ENCODE measurements around the gene MGST2.

MGST2 gene

DNA sequence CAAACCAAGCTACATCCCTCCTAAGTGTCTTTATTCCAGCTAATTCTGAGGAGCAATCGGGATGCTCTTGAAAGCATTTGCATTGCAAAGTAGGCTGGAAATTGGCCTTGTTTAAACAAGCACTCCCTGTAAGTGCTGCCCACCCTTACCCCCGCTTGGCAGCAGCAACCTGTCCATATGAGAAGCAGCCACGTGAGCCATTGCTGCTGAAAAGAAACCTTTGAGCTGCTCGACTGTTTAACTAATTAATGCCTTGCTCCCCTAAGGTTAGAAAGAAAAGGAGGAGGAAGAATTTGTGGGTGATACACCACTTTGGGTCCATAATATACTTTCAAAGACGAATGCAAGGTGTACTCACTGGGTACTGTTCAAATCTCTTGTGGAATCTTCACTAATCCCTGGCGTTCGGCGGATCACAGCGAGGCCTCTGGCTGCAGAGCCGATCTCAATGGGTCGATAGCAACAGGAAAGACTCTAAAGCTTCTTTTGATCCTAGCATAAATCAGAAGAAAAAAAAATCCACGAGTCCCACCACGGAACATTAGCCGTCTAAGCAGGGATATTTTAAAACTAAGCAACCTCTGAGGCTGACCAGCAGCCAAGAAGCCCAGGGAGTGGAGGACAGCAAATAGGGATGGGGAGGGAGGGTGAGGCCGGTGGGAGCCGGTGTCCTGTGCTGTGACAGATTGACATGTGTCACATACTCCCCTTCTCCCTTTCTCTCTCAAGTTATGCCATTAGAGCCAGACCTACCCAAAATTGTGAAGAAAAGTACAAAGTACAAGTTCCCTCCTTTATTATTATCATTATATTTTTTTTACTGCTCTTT, 37.2 kb upstream of the MGST2 start:
- Histone ChIP-seq H2AFZ (ENCODE audit: low read depth, low read length, severe bottlenecking) (no peak overlapping the region), H4K20me1 (ENCODE audit: low read depth, low read length) (no peaks in the 10 kb centered on the region), H3K9me2 (replicated peaks; ENCODE audit: insufficient read depth, low read length) (no peaks in the 10 kb centered on the region), H3F3A (ENCODE audit: insufficient read depth) (no peaks in the 10 kb centered on the region), H3K4me2 (ENCODE audit: low read depth, low read length, poor library complexity, severe bottlenecking) (no peak overlapping the region), H3K36me3 (ENCODE audit: low read length) (no peaks in the 10 kb centered on the region), H3K9ac (ENCODE audit: low read length) (no peak overlapping the region), H3K27ac (ENCODE audit: low read depth, low read length) (no peak overlapping the region), H3K4me3 (ENCODE audit: insufficient read depth, low read length, poor library complexity, severe bottlenecking) (no peak overlapping the region), H3K9me3 (ENCODE audit: insufficient read depth, low read length) (no peaks in the 10 kb centered on the region), H3K79me2 (ENCODE audit: insufficient read depth, low read length) (no peaks in the 10 kb centered on the region), H3K27me3 (ENCODE audit: low read length) (no peaks in the 10 kb centered on the region)
- TF ChIP-seq, protein P1, sequence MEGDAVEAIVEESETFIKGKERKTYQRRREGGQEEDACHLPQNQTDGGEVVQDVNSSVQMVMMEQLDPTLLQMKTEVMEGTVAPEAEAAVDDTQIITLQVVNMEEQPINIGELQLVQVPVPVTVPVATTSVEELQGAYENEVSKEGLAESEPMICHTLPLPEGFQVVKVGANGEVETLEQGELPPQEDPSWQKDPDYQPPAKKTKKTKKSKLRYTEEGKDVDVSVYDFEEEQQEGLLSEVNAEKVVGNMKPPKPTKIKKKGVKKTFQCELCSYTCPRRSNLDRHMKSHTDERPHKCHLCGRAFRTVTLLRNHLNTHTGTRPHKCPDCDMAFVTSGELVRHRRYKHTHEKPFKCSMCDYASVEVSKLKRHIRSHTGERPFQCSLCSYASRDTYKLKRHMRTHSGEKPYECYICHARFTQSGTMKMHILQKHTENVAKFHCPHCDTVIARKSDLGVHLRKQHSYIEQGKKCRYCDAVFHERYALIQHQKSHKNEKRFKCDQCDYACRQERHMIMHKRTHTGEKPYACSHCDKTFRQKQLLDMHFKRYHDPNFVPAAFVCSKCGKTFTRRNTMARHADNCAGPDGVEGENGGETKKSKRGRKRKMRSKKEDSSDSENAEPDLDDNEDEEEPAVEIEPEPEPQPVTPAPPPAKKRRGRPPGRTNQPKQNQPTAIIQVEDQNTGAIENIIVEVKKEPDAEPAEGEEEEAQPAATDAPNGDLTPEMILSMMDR (IDR thresholded peaks at IDR 0.05; ENCODE audit: insufficient read depth, low read length, poor library complexity, severe bottlenecking), result no peak
- no peak for TF ChIP-seq EZH2phosphoT487 (conservative IDR thresholded peaks at IDR 0.05; ENCODE audit: low read length)

DNA sequence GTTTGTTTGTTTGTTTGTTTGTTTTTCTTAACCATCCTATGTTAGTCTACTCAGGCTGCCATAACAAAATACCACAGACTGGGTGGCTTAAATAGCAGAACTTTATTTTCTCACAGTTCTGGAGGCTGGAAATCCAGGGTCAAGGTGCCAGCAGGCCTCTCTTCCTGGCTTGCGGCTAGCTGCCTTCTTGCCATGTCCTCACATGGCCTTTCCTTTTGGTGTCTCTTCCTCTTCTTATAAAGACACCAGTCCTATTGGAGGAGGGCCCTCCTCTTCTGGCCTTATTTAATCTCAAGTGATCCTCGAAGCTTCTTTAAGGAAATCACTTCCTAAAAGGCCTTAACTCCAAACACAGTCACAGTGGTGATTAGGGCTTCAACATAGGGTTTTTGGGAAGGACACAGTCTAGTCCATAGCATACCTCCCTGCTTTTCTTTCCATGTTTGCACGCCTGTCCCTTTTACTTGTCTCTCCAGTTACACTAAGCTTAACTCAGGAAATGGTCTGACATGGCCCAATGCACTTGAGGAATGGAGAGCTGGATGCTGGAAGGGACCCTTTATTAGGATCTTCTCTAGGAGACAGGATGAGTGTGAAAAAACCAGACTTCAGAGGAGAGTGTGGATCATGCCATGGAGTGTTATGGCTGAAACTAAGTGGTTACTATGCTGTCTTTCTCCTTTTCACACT, 36.0 kb upstream of the MGST2 start:
- Histone ChIP-seq H3K9me2 (replicated peaks; ENCODE audit: insufficient read depth, low read length) (no peaks in the 10 kb centered on the region), H3K4me3 (ENCODE audit: insufficient read depth, low read length, poor library complexity, severe bottlenecking) (no peak overlapping the region), H3F3A (ENCODE audit: insufficient read depth) (no peaks in the 10 kb centered on the region), H3K36me3 (ENCODE audit: low read length) (no peaks in the 10 kb centered on the region), H3K4me2 (ENCODE audit: low read depth, low read length, poor library complexity, severe bottlenecking) (no peak overlapping the region), H3K79me2 (ENCODE audit: insufficient read depth, low read length) (no peaks in the 10 kb centered on the region), H3K9ac (ENCODE audit: low read length) (no peak overlapping the region), H3K27me3 (ENCODE audit: low read length) (no peaks in the 10 kb centered on the region), H2AFZ (ENCODE audit: low read depth, low read length, severe bottlenecking) (no peak overlapping the region), H3K27ac (ENCODE audit: low read depth, low read length) (no peak overlapping the region), H4K20me1 (ENCODE audit: low read depth, low read length) (no peaks in the 10 kb centered on the region), H3K9me3 (ENCODE audit: insufficient read depth, low read length) (no peaks in the 10 kb centered on the region)
- TF ChIP-seq EZH2phosphoT487 (conservative IDR thresholded peaks at IDR 0.05; ENCODE audit: low read length), result no peak
- TF ChIP-seq, protein P1 (IDR thresholded peaks at IDR 0.05; ENCODE audit: insufficient read depth, low read length, poor library complexity, severe bottlenecking), result no peak

DNA sequence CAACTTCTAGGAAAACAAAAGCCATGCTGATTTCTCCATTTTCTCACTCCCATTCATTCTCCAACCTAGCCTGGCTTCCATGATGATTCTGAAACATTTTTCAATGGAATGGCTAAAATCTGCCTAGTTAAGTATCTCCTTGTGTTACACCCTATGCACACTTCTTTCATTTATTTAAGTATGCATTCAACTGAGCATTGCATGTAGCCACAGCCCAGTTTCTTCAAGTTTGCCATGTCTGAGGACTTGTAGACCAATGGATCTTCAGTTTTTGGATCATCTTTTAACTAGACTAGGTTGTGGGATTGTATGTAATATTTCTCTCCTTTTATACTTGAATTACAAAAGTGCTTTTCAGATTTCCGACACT, 35.5 kb upstream of the MGST2 start:
- Histone ChIP-seq H3K27me3 (ENCODE audit: low read length) (no peaks in the 10 kb centered on the region), H3K9me3 (ENCODE audit: insufficient read depth, low read length) (no peaks in the 10 kb centered on the region), H3K4me2 (ENCODE audit: low read depth, low read length, poor library complexity, severe bottlenecking) (no peak overlapping the region), H3K27ac (ENCODE audit: low read depth, low read length) (no peak overlapping the region), H4K20me1 (ENCODE audit: low read depth, low read length) (no peaks in the 10 kb centered on the region), H3K9me2 (replicated peaks; ENCODE audit: insufficient read depth, low read length) (no peaks in the 10 kb centered on the region), H3F3A (ENCODE audit: insufficient read depth) (no peaks in the 10 kb centered on the region), H3K9ac (ENCODE audit: low read length) (no peak overlapping the region), H3K36me3 (ENCODE audit: low read length) (no peaks in the 10 kb centered on the region), H3K79me2 (ENCODE audit: insufficient read depth, low read length) (no peaks in the 10 kb centered on the region), H2AFZ (ENCODE audit: low read depth, low read length, severe bottlenecking) (no peak overlapping the region), H3K4me3 (ENCODE audit: insufficient read depth, low read length, poor library complexity, severe bottlenecking) (no peak overlapping the region)
- no peak for TF ChIP-seq EZH2phosphoT487 (conservative IDR thresholded peaks at IDR 0.05; ENCODE audit: low read length)

GRCh38 chr4:139630991-139631390, 34.6 kb upstream of the MGST2 start:
- TF ChIP-seq EZH2phosphoT487 (conservative IDR thresholded peaks at IDR 0.05; ENCODE audit: low read length), result no peak
- TF ChIP-seq, protein P1 (IDR thresholded peaks at IDR 0.05; ENCODE audit: insufficient read depth, low read length, poor library complexity, severe bottlenecking), result no peak
- H3K9me2 ChIP-seq (replicated peaks; ENCODE audit: insufficient read depth, low read length), result no peaks in the 10 kb centered on the region
- H3K9ac ChIP-seq (ENCODE audit: low read length), result no peak overlapping the region
- no peaks in the 10 kb centered on the region for H3K9me3 ChIP-seq (ENCODE audit: insufficient read depth, low read length)
- H3K36me3 ChIP-seq (ENCODE audit: low read length), result no peaks in the 10 kb centered on the region
- H3K4me3 ChIP-seq (ENCODE audit: insufficient read depth, low read length, poor library complexity, severe bottlenecking), result no peak overlapping the region
- no peak overlapping the region for H3K27ac ChIP-seq (ENCODE audit: low read depth, low read length)
- H3K79me2 ChIP-seq (ENCODE audit: insufficient read depth, low read length), result no peaks in the 10 kb centered on the region
- H3K4me2 ChIP-seq (ENCODE audit: low read depth, low read length, poor library complexity, severe bottlenecking), result no peak overlapping the region
- no peaks in the 10 kb centered on the region for H3K27me3 ChIP-seq (ENCODE audit: low read length)
- no peak overlapping the region for H2AFZ ChIP-seq (ENCODE audit: low read depth, low read length, severe bottlenecking)
- H4K20me1 ChIP-seq (ENCODE audit: low read depth, low read length), result no peaks in the 10 kb centered on the region
- no peaks in the 10 kb centered on the region for H3F3A ChIP-seq (ENCODE audit: insufficient read depth)

Measured in SU-DHL-6 (cell line).